HL-60 (cell line): ENCODE results near the gene SLC29A3.

Experiments used
- DNase-seq, 2 experiments: peaks; one replicate each; pipeline ENCODE4 v3.0.0-alpha.2; 2010 to 2020; ENCODE audit warnings: low read depth in 1 of 2, low spot score in 1 of 2
- H3K27ac ChIP-seq: fragments of 250-450 bp; sonication (Bioruptor Pico); replicated peaks from 2 replicates; pipeline ENCODE4 v1.5.1; 2020; ENCODE audit warnings: mild to moderate bottlenecking, moderate library complexity
- H3K27me3 ChIP-seq: fragments of 250-450 bp; sonication (Bioruptor Pico); 2 replicates; pipeline ENCODE4 v1.5.1; 2021; ENCODE audit warnings: mild to moderate bottlenecking, moderate library complexity; ENCODE audit not compliant: insufficient read depth, poor library complexity, severe bottlenecking
- H3K4me3 ChIP-seq: replicated peaks from 2 replicates; pipeline ENCODE4 v1.5.1; 2011; ENCODE audit warnings: mild to moderate bottlenecking, control low read depth, low read length; ENCODE audit not compliant: insufficient read depth
- CTCF ChIP-seq: IDR thresholded peaks from one replicate; pipeline ENCODE4 v1.5.1; 2011; ENCODE audit warnings: low read length, control low read depth, inconsistent platforms; ENCODE audit not compliant: insufficient read depth
- GABPA ChIP-seq: IDR thresholded peaks from 2 replicates; pipeline ENCODE4 v1.6.1; 2012; ENCODE audit warnings: low read depth
- POLR2AphosphoS5 ChIP-seq: IDR thresholded peaks from 2 replicates; pipeline ENCODE4 v1.6.1; 2012; ENCODE audit warnings: low read depth
- REST ChIP-seq: IDR thresholded peaks from 2 replicates; pipeline ENCODE4 v1.6.1; 2012; ENCODE audit warnings: low read depth; ENCODE audit not compliant: insufficient replicate concordance
- SPI1 ChIP-seq: IDR thresholded peaks from 2 replicates; pipeline ENCODE4 v1.6.1; 2012; ENCODE audit warnings: low read depth, mild to moderate bottlenecking, borderline replicate concordance

Gene SLC29A3

GRCh38 chr10:71282323-71282680, 36.8 kb upstream of the SLC29A3 start:
- no peak for DNase-seq
- Histone ChIP-seq H3K27me3 (no peaks in the 10 kb centered on the region), H3K27ac (no peak overlapping the region), H3K4me3 (no peak overlapping the region)
- TF ChIP-seq POLR2AphosphoS5 (no peak), SPI1 (no peak), GABPA (no peak), CTCF (no peak), REST (no peak)

- no peak for TF ChIP-seq GABPA
- no peak for TF ChIP-seq SPI1
- TF ChIP-seq POLR2AphosphoS5: no peak
- no peak for TF ChIP-seq REST
- no peak for TF ChIP-seq CTCF
- DNase-seq: no peak
- no peak overlapping the region for H3K27ac ChIP-seq
Measured at GRCh38 chr10:71283410-71283809, 35.6 kb upstream of the SLC29A3 start.

GRCh38 chr10:71283876-71284275, 35.2 kb upstream of the SLC29A3 start:
- Histone ChIP-seq H3K27me3 (no peaks in the 10 kb centered on the region), H3K27ac (no peak overlapping the region), H3K4me3 (no peak overlapping the region)
- DNase-seq: no peak
- no peak for TF ChIP-seq REST
- no peak for TF ChIP-seq GABPA
- TF ChIP-seq CTCF: no peak
- TF ChIP-seq SPI1: no peak
- TF ChIP-seq POLR2AphosphoS5: no peak

More at GRCh38 chr10:71283410-71283809, 35.6 kb upstream of the SLC29A3 start:
- Histone ChIP-seq H3K4me3 (no peak overlapping the region), H3K27me3 (no peaks in the 10 kb centered on the region)
